ENCODE data around the gene CORO2B. TPM values are rescaled to one million over a fixed set of nuclear protein-coding genes. Genes with fewer than 3 reads are reported as not detected.

CORO2B gene
- total and polyA plus RNA-seq, 2 of the 4 experiments (the other 2 are of a cell fraction), result 9.3 to 39.3 TPM

DNA sequence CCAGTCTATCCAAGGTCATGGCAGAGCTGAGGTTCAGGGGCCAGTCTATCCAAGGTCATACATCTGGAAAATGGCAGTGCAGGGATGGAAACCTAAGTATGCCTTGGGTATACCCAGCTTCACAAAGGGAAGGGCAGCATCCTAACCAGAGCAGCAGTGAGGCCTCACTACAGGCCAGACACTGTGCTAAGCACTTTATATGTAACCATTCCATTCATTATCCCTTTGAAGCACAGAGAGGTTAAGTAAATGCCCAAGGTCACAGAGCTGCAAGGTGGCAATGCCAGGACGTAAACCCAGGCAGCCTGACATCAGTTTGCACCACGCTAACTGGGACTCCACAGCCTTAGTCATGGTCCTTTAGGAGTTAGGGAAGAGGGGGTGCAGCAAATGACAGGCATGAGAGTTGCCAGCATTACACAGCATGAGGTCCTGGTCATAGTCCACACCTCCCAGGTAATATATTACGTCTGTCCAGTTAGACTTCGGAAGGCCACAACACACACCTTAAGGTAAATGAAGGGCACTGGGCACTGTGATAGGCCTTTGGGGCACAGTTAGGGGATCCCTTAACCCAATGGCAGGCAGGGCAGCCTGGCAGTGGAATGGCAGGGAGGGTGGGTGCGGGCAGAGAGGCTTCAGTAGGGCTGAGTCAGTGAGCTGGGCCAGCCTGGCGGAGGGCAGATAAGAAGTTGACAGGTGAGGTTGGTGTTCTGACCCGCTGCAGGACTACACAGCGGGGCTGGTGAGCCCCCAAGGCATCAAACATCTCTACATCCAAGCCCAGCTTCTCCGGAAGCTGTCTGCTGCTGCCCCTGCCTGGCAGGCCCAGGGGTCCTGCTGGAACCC is 21.1 kb upstream of the CORO2B start:
- peaks cover 4% of the 10 kb centered on the region; the same call in 1 of the 2 replicates for H3K27me3 ChIP-seq (ENCODE audit: control insufficient read depth, insufficient read depth, low read length)
- CTCF ChIA-PET, result interaction anchor here (0.6 to 1.5 kb wide), 5 partner anchors 9 to 367 kb away, joined by 3 to 6 read pairs (median 4); no protein-coding TSS in a partner anchor
- H2AFZ ChIP-seq (replicated peaks; ENCODE audit: low read length, poor library complexity), result no peak overlapping the region
- in situ Hi-C loops (cut with MboI; ENCODE audit: low sequenced_read_pairs) (no loop called here), dilution Hi-C loops (cut with HindIII; ENCODE audit: low sequenced_read_pairs, unreplicated experiment) (no loop called here), intact Hi-C loops (cut with micrococcal nuclease) (loop anchor here (2.0 kb wide), 1 partner anchor 367 kb away; no protein-coding TSS in a partner anchor)
- no peak for ATAC-seq (ENCODE audit: low read depth)
- no peak overlapping the region for H3K4ac ChIP-seq (ENCODE audit: low read depth, low read length)
- no peak for DNase-seq
- no peak overlapping the region for H4K91ac ChIP-seq (ENCODE audit: insufficient read depth, low read depth, low read length)
- H3K18ac ChIP-seq (ENCODE audit: low read depth, low read length), result no peak overlapping the region
- H3K9ac ChIP-seq (ENCODE audit: low read depth, low read length), result no peak overlapping the region
- H2AK5ac ChIP-seq (ENCODE audit: low read depth, low read length), result no peak overlapping the region
- H2AK9ac ChIP-seq (replicated peaks; ENCODE audit: low read depth, low read length, poor library complexity), result no peak overlapping the region
- no peak overlapping the region for H4K8ac ChIP-seq (ENCODE audit: low read depth in 2 of 2, low read length in 2 of 2)
- no peak overlapping the region for H3K4me2 ChIP-seq (ENCODE audit: low read depth, low read length)
- H2BK15ac ChIP-seq (ENCODE audit: low read depth, low read length), result no peak overlapping the region; the same call in 2 of the 3 replicates
- peaks cover 3% of the 10 kb centered on the region for H3K9me1 ChIP-seq (ENCODE audit: insufficient read depth, low read length)
- no peaks in the 10 kb centered on the region for H3K36me3 ChIP-seq (ENCODE audit: control insufficient read depth, insufficient read depth, low read length)
- H3K9me3 ChIP-seq (ENCODE audit: control insufficient read depth, insufficient read depth, low read length), result no peaks in the 10 kb centered on the region
- no peak overlapping the region for H3K27ac ChIP-seq (ENCODE audit: insufficient read depth, low read length)
- H3K4me3 ChIP-seq (ENCODE audit: insufficient read depth, low read depth, low read length), result no peak overlapping the region
- H2BK20ac ChIP-seq (ENCODE audit: low read depth, low read length), result no peak overlapping the region
- no peaks in the 10 kb centered on the region for H3K79me1 ChIP-seq (ENCODE audit: low read depth in 1 of 2, low read length in 2 of 2)
- no peak overlapping the region for H3K23ac ChIP-seq (ENCODE audit: low read depth, low read length)
- H2BK5ac ChIP-seq (ENCODE audit: low read depth, low read length, poor library complexity, severe bottlenecking), result no peak overlapping the region
- BruUV-seq (replicated peaks), result no TSS peak
- no peak overlapping the region for H4K5ac ChIP-seq (ENCODE audit: low read depth, low read length)
- no CpG with 5 or more reads among the region's 9 CpGs for WGBS, 2 experiments (ENCODE audit: extremely low coverage in 2 of 2, insufficient read length in 1 of 2)
- no peaks in the 10 kb centered on the region for H4K20me1 ChIP-seq (ENCODE audit: insufficient read depth, low read length)
- H2BK120ac ChIP-seq (ENCODE audit: low read depth, low read length), result no peak overlapping the region
- POLR2A ChIA-PET (ENCODE audit: unreplicated experiment), result no interaction called here
- no peak overlapping the region for H3K14ac ChIP-seq (replicated peaks; ENCODE audit: low read depth, low read length)
- no peak for TF ChIP-seq FOS (IDR thresholded peaks at IDR 0.05; ENCODE audit: low read depth, low read length)
- TF ChIP-seq MAZ (IDR thresholded peaks at IDR 0.05; ENCODE audit: borderline replicate concordance, low read depth, low read length), result no peak
- no peak overlapping the region for H3K56ac ChIP-seq (ENCODE audit: extremely low read depth, insufficient read depth, low read length)
- peaks cover 2% of the 10 kb centered on the region for H3K4me1 ChIP-seq (ENCODE audit: control insufficient read depth, insufficient read depth, low read length)
